CD14-positive monocyte (primary cell): ENCODE data around the gene PLA2G4A. TPM values are rescaled to one million over a fixed set of nuclear protein-coding genes. Genes with fewer than 3 reads are reported as not detected.
A peak's percentile ranks its signal among the peaks of the same experiment; 100 is the strongest.

Source experiments
- DNase-seq, 3 donors: peaks; one replicate each; pipeline ENCODE4 v3.0.0-alpha.2; 2011 to 2022
- H2AFZ ChIP-seq: 2 replicates; pipeline ENCODE4 v1.6.0; 2012; ENCODE audit warnings: mild to moderate bottlenecking, low read depth, low read length, inconsistent platforms; ENCODE audit not compliant: insufficient read depth, poor library complexity, severe bottlenecking
- H3K27ac ChIP-seq, 2 donors: 1 replicate in 1 of 2; 2 replicates in 1 of 2; pipeline ENCODE4 v1.5.1; 2012 to 2013; ENCODE audit warnings: low read length in 2 of 2, control low read depth in 1 of 2, inconsistent platforms in 1 of 2, low read depth in 1 of 2, mild to moderate bottlenecking in 1 of 2
- H3K27me3 ChIP-seq, 2 donors: one replicate each; pipeline versions ENCODE4 v1.6.0 to v1.6.1; 2011 to 2013; ENCODE audit warnings: low read length in 2 of 2; ENCODE audit not compliant: control insufficient read depth in 2 of 2, insufficient read depth in 2 of 2
- H3K36me3 ChIP-seq, 2 donors: replicated peaks in 1 of 2; 1 replicate in 1 of 2; 2 replicates in 1 of 2; pipeline versions ENCODE4 v1.5.1 to v1.6.1; 2012 to 2013; ENCODE audit warnings: low read length in 2 of 2, control low read depth in 1 of 2, inconsistent platforms in 1 of 2, mild to moderate bottlenecking in 1 of 2; ENCODE audit not compliant: insufficient read depth in 2 of 2, control insufficient read depth in 1 of 2
- H3K4me1 ChIP-seq, 2 donors: 1 replicate in 1 of 2; 2 replicates in 1 of 2; pipeline versions ENCODE4 v1.5.1 to v1.6.1; 2012 to 2013; ENCODE audit warnings: low read length in 2 of 2, control low read depth in 1 of 2, inconsistent platforms in 1 of 2, mild to moderate bottlenecking in 1 of 2, moderate library complexity in 1 of 2; ENCODE audit not compliant: insufficient read depth in 2 of 2, control insufficient read depth in 1 of 2
- H3K4me2 ChIP-seq: replicated peaks from 2 replicates; pipeline ENCODE3; 2012; ENCODE audit warnings: low read length, moderate library complexity, mild to moderate bottlenecking; ENCODE audit not compliant: poor library complexity, severe bottlenecking; ENCODE audit errors: extremely low read depth
- H3K4me3 ChIP-seq, 3 experiments: fragments of 200-600 bp in 1 of 3; sonication (generic) in 1 of 3; replicated peaks in 1 of 3; 1 replicate in 2 of 3; 2 replicates in 1 of 3; pipeline ENCODE4 v1.5.1; 2011 to 2013; ENCODE audit warnings: low read length in 3 of 3, mild to moderate bottlenecking in 3 of 3, control low read depth in 2 of 3, low read depth in 2 of 3, inconsistent platforms in 1 of 3, moderate library complexity in 1 of 3
- H3K79me2 ChIP-seq: 2 replicates; pipeline ENCODE4 v1.6.0; 2012; ENCODE audit warnings: mild to moderate bottlenecking, control low read depth, inconsistent platforms, low read length, moderate library complexity; ENCODE audit not compliant: insufficient read depth
- H3K9ac ChIP-seq: 2 replicates; pipeline ENCODE4 v1.6.0; 2017; ENCODE audit warnings: low read length, mild to moderate bottlenecking; ENCODE audit not compliant: insufficient read depth, poor library complexity, severe bottlenecking
- H3K9me3 ChIP-seq, 2 donors: replicated peaks in 1 of 2; 1 replicate in 1 of 2; 2 replicates in 1 of 2; pipeline versions ENCODE4 v1.5.1 to v1.6.1; 2012 to 2013; ENCODE audit warnings: low read length in 2 of 2, control low read depth in 1 of 2; ENCODE audit not compliant: control insufficient read depth in 1 of 2, insufficient read depth in 1 of 2
- H4K20me1 ChIP-seq: 2 replicates; pipeline ENCODE4 v1.6.0; 2012; ENCODE audit warnings: mild to moderate bottlenecking, low read length, control low read depth, moderate library complexity; ENCODE audit not compliant: insufficient read depth
- H3K27ac Mint-ChIP-seq, 7 donors: one replicate each; pipeline ENCODE4 v1.8.0; 2020; ENCODE audit warnings: mild to moderate bottlenecking in 7 of 7, mixed read lengths in 7 of 7, moderate library complexity in 6 of 7, inconsistent platforms in 2 of 7
- H3K27me3 Mint-ChIP-seq, 3 donors: one replicate each; pipeline ENCODE4 v1.8.0; 2021 to 2022; ENCODE audit warnings: low read depth in 3 of 3, mild to moderate bottlenecking in 3 of 3, mixed read lengths in 3 of 3, moderate library complexity in 3 of 3, inconsistent platforms in 1 of 3
- H3K36me3 Mint-ChIP-seq, 2 donors: one replicate each; pipeline ENCODE4 v1.8.0; 2020; ENCODE audit warnings: mixed read lengths in 2 of 2, inconsistent platforms in 1 of 2, mild to moderate bottlenecking in 1 of 2
- H3K4me1 Mint-ChIP-seq: one replicate; pipeline ENCODE4 v1.8.0; 2020; ENCODE audit warnings: mild to moderate bottlenecking, mixed read lengths
- H3K4me3 Mint-ChIP-seq, 2 donors: one replicate each; pipeline ENCODE4 v1.8.0; 2020; ENCODE audit warnings: mild to moderate bottlenecking in 2 of 2, mixed read lengths in 2 of 2, moderate library complexity in 1 of 2
- H3K9me3 Mint-ChIP-seq, 7 donors: one replicate each; pipeline ENCODE4 v1.8.0; 2020 to 2022; ENCODE audit warnings: mixed read lengths in 7 of 7, mild to moderate bottlenecking in 6 of 7, moderate library complexity in 6 of 7, inconsistent platforms in 2 of 7
- CTCF ChIP-seq: fragments of 200-600 bp; IDR thresholded peaks from one replicate; pipeline ENCODE4 v1.8.0; 2022; ENCODE audit warnings: antibody characterized with exemption, mild to moderate bottlenecking
- WGBS: methylation state at CpG from one replicate; pipeline ENCODE4 v1.1.5; 2013; ENCODE audit warnings: missing lambda C conversion rate; ENCODE audit not compliant: insufficient coverage; 5-methylcytosine and 5-hydroxymethylcytosine counted together
- intact Hi-C, 2 donors: fragments of 100-400 bp; cut with micrococcal nuclease; formaldehyde crosslinking; loops; one replicate each; pipeline versions ENCODE4 v1.15.0 to v1.15.1; 2023
- polyA plus RNA-seq, 3 donors: library from polyadenylated mRNA; depleted of rRNA in 1 of 3; unstranded in 2 of 3; stranded (reverse) in 1 of 3; fragments of 300-500 nt in 2 of 3; fragments of >200 nt in 1 of 3; fragmentation: Illumina TruSeq in 2 of 3; gene quantifications; 1 replicate in 2 of 3; 2 replicates in 1 of 3; pipeline ENCODE4 v1.2.3, GENCODE V29; 2012 to 2021

The PLA2G4A gene
- polyA plus RNA-seq, 3 donors: 1.4 to 4.5 (median 4.1) TPM

GRCh38 chr1:186842547-186842946 is 13.8 kb downstream of the PLA2G4A start:
- Histone ChIP-seq H3K4me3 (no peak overlapping the region), H3K27ac (peak overlapping the region in 1 of 2 donors; percentile 15), H3K36me3 (peaks cover 0 to 5% of the 10 kb centered on the region in 2 donors), H3K9ac (no peak overlapping the region), H3K9me3 (no peaks in the 10 kb centered on the region), H3K27me3 (no peaks in the 10 kb centered on the region), H3K79me2 (peaks cover 71% of the 10 kb centered on the region), H3K4me1 (peaks cover 45 to 46% of the 10 kb centered on the region in 2 donors), H2AFZ (no peak overlapping the region), H4K20me1 (no peaks in the 10 kb centered on the region), H3K4me2 (no peak overlapping the region)
- WGBS: 100% methylated on average over 2 of the region's 4 CpGs
- H3K36me3 Mint-ChIP-seq: peaks cover 9 to 11% of the 10 kb centered on the region in 2 donors
- no peak overlapping the region for H3K4me3 Mint-ChIP-seq
- no peak for TF ChIP-seq CTCF
- intact Hi-C loops: no loop called here
- no peaks in the 10 kb centered on the region for H3K27me3 Mint-ChIP-seq
- DNase-seq: no peak
- peak overlapping the region in 3 of 7 donors; percentile 12 to 27 (median 16) for H3K27ac Mint-ChIP-seq
- H3K4me1 Mint-ChIP-seq: peaks cover 65% of the 10 kb centered on the region
- H3K9me3 Mint-ChIP-seq: no peaks in the 10 kb centered on the region

- H3K4me2 ChIP-seq: no peak overlapping the region
- Mint-ChIP-seq H3K27ac (no peak overlapping the region), H3K4me1 (peaks cover 65% of the 10 kb centered on the region), H3K4me3 (no peak overlapping the region), H3K36me3 (peaks cover 9 to 13% of the 10 kb centered on the region in 2 donors), H3K9me3 (no peaks in the 10 kb centered on the region), H3K27me3 (no peaks in the 10 kb centered on the region)
- no peak overlapping the region for H3K27ac ChIP-seq
- H3K79me2 ChIP-seq: peaks cover 71% of the 10 kb centered on the region
- no peaks in the 10 kb centered on the region for H4K20me1 ChIP-seq
- peaks cover 0 to 5% of the 10 kb centered on the region in 2 donors for H3K36me3 ChIP-seq
- H3K9me3 ChIP-seq: no peaks in the 10 kb centered on the region
- H2AFZ ChIP-seq: no peak overlapping the region
- no peak overlapping the region for H3K9ac ChIP-seq
- no peak overlapping the region for H3K4me3 ChIP-seq
- WGBS: 29% methylated on average over 1 of the region's 2 CpGs
- peaks cover 45 to 46% of the 10 kb centered on the region in 2 donors for H3K4me1 ChIP-seq
- intact Hi-C loops: no loop called here
- no peak for TF ChIP-seq CTCF
- no peaks in the 10 kb centered on the region for H3K27me3 ChIP-seq
- DNase-seq: no peak
Measured at GRCh38 chr1:186843226-186843625, 14.5 kb downstream of the PLA2G4A start.
